Stomach (tissue), 4 donors: Measurements from ENCODE around the gene KIF21A.

ENCODE experiments used
- POLR2A ChIP-seq, 4 donors: fragments of 450-650 bp; IDR thresholded peaks; one replicate each; pipeline ENCODE4 v1.6.1; 2016; ENCODE audit warnings: antibody characterized with exemption in 4 of 4, control low read depth in 2 of 4, mild to moderate bottlenecking in 1 of 4, moderate library complexity in 1 of 4
- POLR2AphosphoS5 ChIP-seq, 3 donors: sonication (generic); formaldehyde crosslinking; IDR thresholded peaks; one replicate each; pipeline ENCODE4 v1.6.1; 2016; ENCODE audit warnings: antibody characterized with exemption in 3 of 3
- TF ChIP-seq, protein P1 (sequence below), 7 experiments: fragments of 450-650 bp in 4 of 7; fragments of 200-600 bp in 3 of 7; sonication (generic) in 3 of 7; IDR thresholded peaks; one replicate each; pipeline ENCODE4 v1.5.1; 2016 to 2019; ENCODE audit warnings: antibody characterized with exemption in 7 of 7, control low read depth in 2 of 7, mild to moderate bottlenecking in 1 of 7

DNA sequence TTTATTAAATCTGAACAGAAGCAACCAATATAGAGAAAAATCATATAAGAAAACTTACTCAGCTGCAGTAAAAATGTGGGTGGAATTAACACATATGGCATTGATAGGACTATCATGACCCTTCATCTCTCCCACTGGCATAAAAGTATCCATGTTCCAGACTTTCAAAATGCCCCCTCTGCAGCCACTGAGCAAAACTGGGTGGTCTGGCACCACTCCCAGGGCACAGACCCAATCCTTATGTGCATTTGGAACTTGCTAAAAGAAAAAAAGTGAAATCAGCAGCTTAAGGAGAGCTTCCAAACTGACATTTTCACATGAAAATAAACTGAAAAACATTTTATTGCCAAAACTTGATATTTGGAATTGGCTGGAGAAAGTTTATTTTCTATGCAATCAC is 141.5 kb downstream of the KIF21A start:
- TF ChIP-seq, protein P1, sequence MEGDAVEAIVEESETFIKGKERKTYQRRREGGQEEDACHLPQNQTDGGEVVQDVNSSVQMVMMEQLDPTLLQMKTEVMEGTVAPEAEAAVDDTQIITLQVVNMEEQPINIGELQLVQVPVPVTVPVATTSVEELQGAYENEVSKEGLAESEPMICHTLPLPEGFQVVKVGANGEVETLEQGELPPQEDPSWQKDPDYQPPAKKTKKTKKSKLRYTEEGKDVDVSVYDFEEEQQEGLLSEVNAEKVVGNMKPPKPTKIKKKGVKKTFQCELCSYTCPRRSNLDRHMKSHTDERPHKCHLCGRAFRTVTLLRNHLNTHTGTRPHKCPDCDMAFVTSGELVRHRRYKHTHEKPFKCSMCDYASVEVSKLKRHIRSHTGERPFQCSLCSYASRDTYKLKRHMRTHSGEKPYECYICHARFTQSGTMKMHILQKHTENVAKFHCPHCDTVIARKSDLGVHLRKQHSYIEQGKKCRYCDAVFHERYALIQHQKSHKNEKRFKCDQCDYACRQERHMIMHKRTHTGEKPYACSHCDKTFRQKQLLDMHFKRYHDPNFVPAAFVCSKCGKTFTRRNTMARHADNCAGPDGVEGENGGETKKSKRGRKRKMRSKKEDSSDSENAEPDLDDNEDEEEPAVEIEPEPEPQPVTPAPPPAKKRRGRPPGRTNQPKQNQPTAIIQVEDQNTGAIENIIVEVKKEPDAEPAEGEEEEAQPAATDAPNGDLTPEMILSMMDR (IDR thresholded peaks at IDR 0.05): no peak
- TF ChIP-seq POLR2A (IDR thresholded peaks at IDR 0.05) (no peak), POLR2AphosphoS5 (IDR thresholded peaks at IDR 0.05) (no peak)
